Stimulated activated CD8-positive, alpha-beta memory T cell treated with anti-CD3 and anti-CD28 coated beads, Interleukin-12 subunit alpha, Interleukin-12 subunit beta, amount 100 ng/mL, for 24 hours (primary cell): ENCODE measurements around the gene KRT10.
"Not testable (repeated sequence)": the region's sequence is repeated elsewhere in the genome, so short reads cannot be mapped to it uniquely, and the experiment has no call there.

Experiments
- DNase-seq: peaks from one replicate; pipeline ENCODE4 v3.0.0-alpha.2; 2020; ENCODE audit errors: extremely low read depth

KRT10 gene

GRCh38 chr17:40832840-40833239 is 10.4 kb upstream of the KRT10 start:
- no peak for DNase-seq

GRCh38 chr17:40830085-40830776 is 7.8 kb upstream of the KRT10 start:
- no peak for DNase-seq

- DNase-seq = no peak
Observed at GRCh38 chr17:40828454-40829044, 6.1 kb upstream of the KRT10 start.

- no peak for DNase-seq
Observed at GRCh38 chr17:40827746-40828453, 5.5 kb upstream of the KRT10 start.

- no peak for DNase-seq
Observed at GRCh38 chr17:40825599-40825998, 3.2 kb upstream of the KRT10 start.

GRCh38 chr17:40824015-40824832 is 1.8 kb upstream of the KRT10 start:
- DNase-seq = no peak

GRCh38 chr17:40821536-40821935 is 878 bp downstream of the KRT10 start:
- DNase-seq = no peak

GRCh38 chr17:40820228-40820838 is 2.1 kb downstream of the KRT10 start:
- DNase-seq = no peak

GRCh38 chr17:40819528-40820125 is 2.8 kb downstream of the KRT10 start:
- DNase-seq = no peak

GRCh38 chr17:40818733-40819527 is 3.5 kb downstream of the KRT10 start:
- DNase-seq = peak; percentile 63

GRCh38 chr17:40818343-40818732 is 4.1 kb downstream of the KRT10 start:
- DNase-seq = no peak

GRCh38 chr17:40817103-40817682 is 5.2 kb downstream of the KRT10 start:
- DNase-seq = no peak

- DNase-seq = no peak
Observed at GRCh38 chr17:40816569-40816968, 5.8 kb downstream of the KRT10 start.

- DNase-seq = no peak
Observed at GRCh38 chr17:40815381-40815780, 7.0 kb downstream of the KRT10 start.

GRCh38 chr17:40814657-40815056 is 7.8 kb downstream of the KRT10 start:
- DNase-seq = not testable (repeated sequence)

- DNase-seq = no peak
Observed at GRCh38 chr17:40813804-40814203, 8.6 kb downstream of the KRT10 start.

- DNase-seq = no peak
Observed at GRCh38 chr17:40812639-40813038, 9.8 kb downstream of the KRT10 start.

GRCh38 chr17:40810494-40810893 is 11.9 kb downstream of the KRT10 start:
- DNase-seq = no peak

- DNase-seq = no peak
Observed at GRCh38 chr17:40809721-40810421, 12.5 kb downstream of the KRT10 start.

- no peak for DNase-seq
Observed at GRCh38 chr17:40806131-40806530, 16.3 kb downstream of the KRT10 start.
